ENCODE results near the gene SLC6A16.
A peak's percentile ranks its signal among the peaks of the same experiment; 100 is the strongest.
"Not testable (repeated sequence)": the region's sequence is repeated elsewhere in the genome, so short reads cannot be mapped to it uniquely, and the experiment has no call there.

The SLC6A16 gene

GRCh38 chr19:49324801-49325576, at the start of gene SLC6A16:
TSS of gene SLC6A16 (minus strand) at chr19:49325191. CDS start at chr19:49311347, 13,844 bp downstream.
- no peak for DNase-seq (ENCODE audit: low read depth)

GRCh38 chr19:49373174-49373573, 48.2 kb upstream of the SLC6A16 start:
- not testable (repeated sequence) for DNase-seq (ENCODE audit: low read depth)

GRCh38 chr19:49371184-49371583, 46.2 kb upstream of the SLC6A16 start:
- DNase-seq (ENCODE audit: low read depth), result no peak

GRCh38 chr19:49368711-49369358, 43.8 kb upstream of the SLC6A16 start:
- no peak for DNase-seq (ENCODE audit: low read depth)

- DNase-seq (ENCODE audit: low read depth), result no peak
Measured at GRCh38 chr19:49366110-49366509, 41.1 kb upstream of the SLC6A16 start.

- DNase-seq (ENCODE audit: low read depth), result no peak
Measured at GRCh38 chr19:49364083-49364737, 39.2 kb upstream of the SLC6A16 start.

- DNase-seq (ENCODE audit: low read depth), result peak; percentile 99
Measured at GRCh38 chr19:49363268-49364082, 38.5 kb upstream of the SLC6A16 start, which contains the start of gene DKKL1. TSS of gene DKKL1 (plus strand) at chr19:49363877. CDS start at chr19:49363999, 122 bp downstream.

- no peak for DNase-seq (ENCODE audit: low read depth)
Measured at GRCh38 chr19:49362929-49363267, 37.9 kb upstream of the SLC6A16 start.

- no peak for DNase-seq (ENCODE audit: low read depth)
Measured at GRCh38 chr19:49362048-49362928, 37.3 kb upstream of the SLC6A16 start, which contains the start of gene TEAD2. TSS of gene TEAD2 (minus strand) at chr19:49362416. CDS start at chr19:49360075, 2,341 bp downstream.

- peak; percentile 49 for DNase-seq (ENCODE audit: low read depth)
Measured at GRCh38 chr19:49361438-49362047, 36.6 kb upstream of the SLC6A16 start.

- DNase-seq (ENCODE audit: low read depth), result no peak
Measured at GRCh38 chr19:49359851-49360820, 35.1 kb upstream of the SLC6A16 start.

- DNase-seq (ENCODE audit: low read depth), result no peak
Measured at GRCh38 chr19:49357186-49357585, 32.2 kb upstream of the SLC6A16 start.

- DNase-seq (ENCODE audit: low read depth), result no peak
Measured at GRCh38 chr19:49356382-49356781, 31.4 kb upstream of the SLC6A16 start.

- no peak for DNase-seq (ENCODE audit: low read depth)
Measured at GRCh38 chr19:49355909-49356353, 30.9 kb upstream of the SLC6A16 start.

- DNase-seq (ENCODE audit: low read depth), result no peak
Measured at GRCh38 chr19:49349567-49349966, 24.6 kb upstream of the SLC6A16 start.

GRCh38 chr19:49348305-49349189, 23.6 kb upstream of the SLC6A16 start:
- DNase-seq (ENCODE audit: low read depth), result no peak

GRCh38 chr19:49347835-49348234, 22.8 kb upstream of the SLC6A16 start:
- peak; percentile 66 for DNase-seq (ENCODE audit: low read depth)

- DNase-seq (ENCODE audit: low read depth), result no peak
Measured at GRCh38 chr19:49347191-49347590, 22.2 kb upstream of the SLC6A16 start.
